Erythroblast (primary cell): ENCODE data around the gene KIAA0753.

Source experiments
- GATA1 ChIP-seq: IDR thresholded peaks from 2 replicates; pipeline ENCODE4 v1.6.1; 2011; ENCODE audit warnings: low read depth, mild to moderate bottlenecking, control low read depth, low read length, moderate library complexity
- POLR2A ChIP-seq: IDR thresholded peaks from 2 replicates; pipeline ENCODE4 v1.6.1; 2011; ENCODE audit warnings: mild to moderate bottlenecking, low read length

DNA sequence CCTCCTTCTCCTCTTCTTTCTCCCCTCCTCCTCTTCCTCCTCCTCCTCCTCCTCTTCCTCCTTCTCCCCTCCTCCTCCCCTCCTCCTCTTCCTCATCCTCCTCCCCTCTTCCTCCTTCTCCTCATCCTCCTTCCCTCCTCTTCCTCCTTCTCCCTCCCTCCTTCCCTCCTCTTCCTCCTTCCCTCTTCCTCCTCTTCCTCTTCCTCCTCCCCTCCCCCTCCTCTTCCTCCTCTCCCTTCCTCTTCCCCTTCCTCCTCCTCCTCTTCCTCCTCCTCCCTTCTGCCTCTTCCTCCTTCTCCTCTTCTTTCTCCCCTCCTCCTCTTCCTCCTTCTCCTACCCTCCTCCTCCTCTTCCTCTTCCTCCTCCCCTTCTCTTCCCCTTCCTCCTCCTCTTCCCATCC is 79.1 kb downstream of the KIAA0753 start:
- TF ChIP-seq POLR2A = no peak
- TF ChIP-seq GATA1 = no peak
